Neuronal stem cell (in vitro differentiated cells): Measurements from ENCODE around the gene ADAM22.

ENCODE experiments used
- DNase-seq: peaks from one replicate; pipeline ENCODE4 v3.0.0-alpha.2; 2013; ENCODE audit warnings: low spot score
- H2AFZ ChIP-seq: one replicate; pipeline ENCODE4 v1.6.1; 2013; ENCODE audit warnings: mild to moderate bottlenecking, low read length, inconsistent platforms
- H2AK5ac ChIP-seq: 2 replicates; pipeline ENCODE4 v1.6.1; 2013; ENCODE audit warnings: low read depth, mild to moderate bottlenecking, inconsistent platforms, low read length, moderate library complexity, mixed read lengths
- H2BK120ac ChIP-seq: 2 replicates; pipeline ENCODE4 v1.6.1; 2013; ENCODE audit warnings: low read depth, mild to moderate bottlenecking, inconsistent platforms, low read length, moderate library complexity, mixed read lengths
- H2BK12ac ChIP-seq: one replicate; pipeline ENCODE4 v1.6.1; 2013; ENCODE audit warnings: low read length, inconsistent platforms
- H2BK15ac ChIP-seq: 2 replicates; pipeline ENCODE4 v1.6.1; 2013; ENCODE audit warnings: mild to moderate bottlenecking, low read length, inconsistent platforms, mixed read lengths
- H2BK5ac ChIP-seq: one replicate; pipeline ENCODE4 v1.6.1; 2013; ENCODE audit warnings: inconsistent platforms, mild to moderate bottlenecking, low read length, moderate library complexity
- H3K14ac ChIP-seq: one replicate; pipeline ENCODE4 v1.6.1; 2013; ENCODE audit warnings: low read length, inconsistent platforms
- H3K18ac ChIP-seq: 2 replicates; pipeline ENCODE4 v1.6.1; 2013; ENCODE audit warnings: low read length, inconsistent platforms
- H3K23ac ChIP-seq: 2 replicates; pipeline ENCODE4 v1.6.1; 2013; ENCODE audit warnings: low read depth, mild to moderate bottlenecking, mixed read lengths, low read length, inconsistent platforms; ENCODE audit not compliant: poor library complexity
- H3K27ac ChIP-seq: replicated peaks from 3 replicates; pipeline ENCODE4 v1.5.1; 2013; ENCODE audit warnings: low read length, inconsistent platforms
- H3K27me3 ChIP-seq, 3 experiments: 2 replicates each; pipeline ENCODE4 v1.6.1; 2013; ENCODE audit warnings: low read length in 3 of 3, mild to moderate bottlenecking in 2 of 3, inconsistent platforms in 1 of 3, low read depth in 1 of 3, mixed read lengths in 1 of 3, moderate library complexity in 1 of 3; ENCODE audit not compliant: control insufficient read depth in 3 of 3, insufficient read depth in 3 of 3
- H3K36me3 ChIP-seq, 2 donors: replicated peaks in 1 of 2; 2 replicates each; pipeline ENCODE4 v1.6.1; 2013; ENCODE audit warnings: low read length in 2 of 2; ENCODE audit not compliant: control insufficient read depth in 2 of 2, insufficient read depth in 2 of 2
- H3K4ac ChIP-seq: 2 replicates; pipeline ENCODE4 v1.6.1; 2013; ENCODE audit warnings: inconsistent platforms, mild to moderate bottlenecking, low read length, moderate library complexity
- H3K4me1 ChIP-seq, 2 donors: 1 replicate in 1 of 2; 2 replicates in 1 of 2; pipeline ENCODE4 v1.6.1; 2013; ENCODE audit warnings: low read length in 2 of 2, low read depth in 1 of 2; ENCODE audit not compliant: control insufficient read depth in 2 of 2, insufficient read depth in 1 of 2
- H3K4me2 ChIP-seq: one replicate; pipeline ENCODE4 v1.6.1; 2013; ENCODE audit warnings: mild to moderate bottlenecking, low read length, inconsistent platforms; ENCODE audit not compliant: insufficient read depth, poor library complexity, severe bottlenecking
- H3K4me3 ChIP-seq, 2 donors: 2 replicates each; pipeline ENCODE4 v1.5.1; 2013; ENCODE audit warnings: low read length in 2 of 2, mild to moderate bottlenecking in 2 of 2, inconsistent platforms in 1 of 2, moderate library complexity in 1 of 2
- H3K79me1 ChIP-seq: one replicate; pipeline ENCODE4 v1.6.1; 2013; ENCODE audit warnings: low read depth, mild to moderate bottlenecking, inconsistent platforms, low read length, moderate library complexity
- H3K9ac ChIP-seq: one replicate; pipeline ENCODE4 v1.6.1; 2013; ENCODE audit warnings: mild to moderate bottlenecking, low read depth, low read length, inconsistent platforms; ENCODE audit not compliant: poor library complexity
- H3K9me3 ChIP-seq, 2 donors: replicated peaks in 1 of 2; 2 replicates each; pipeline versions ENCODE3 to v1.6.1; 2013; ENCODE audit warnings: low read length in 2 of 2, mild to moderate bottlenecking in 2 of 2, inconsistent platforms in 1 of 2, low read depth in 1 of 2, mixed read lengths in 1 of 2, moderate library complexity in 1 of 2; ENCODE audit not compliant: control insufficient read depth in 2 of 2, insufficient read depth in 1 of 2
- H4K8ac ChIP-seq: one replicate; pipeline ENCODE4 v1.6.1; 2013; ENCODE audit warnings: low read depth, mild to moderate bottlenecking, inconsistent platforms, low read length, moderate library complexity
- H4K91ac ChIP-seq: one replicate; pipeline ENCODE4 v1.6.1; 2013; ENCODE audit warnings: low read length, low read depth, mild to moderate bottlenecking, inconsistent platforms; ENCODE audit not compliant: poor library complexity
- WGBS, 2 donors: extraction: QIAGEN DNeasy Blood & Tissue Kit; methylation state at CpG; one replicate each; pipeline ENCODE4 v1.1.7; 2013; ENCODE audit warnings: missing lambda C conversion rate in 2 of 2, mixed read lengths in 1 of 2; ENCODE audit not compliant: insufficient read length in 2 of 2, insufficient replicate concordance in 1 of 2; ENCODE audit errors: extremely low coverage in 2 of 2; 5-methylcytosine and 5-hydroxymethylcytosine counted together

Gene ADAM22

GRCh38 chr7:88208521-88208920 is 274.5 kb downstream of the ADAM22 start:
- H3K14ac ChIP-seq: no peak overlapping the region
- H3K79me1 ChIP-seq: no peaks in the 10 kb centered on the region
- no peaks in the 10 kb centered on the region for H3K27me3 ChIP-seq
- no peak overlapping the region for H4K8ac ChIP-seq
- H3K4me3 ChIP-seq: no peak overlapping the region
- no peak overlapping the region for H3K27ac ChIP-seq
- H4K91ac ChIP-seq: no peak overlapping the region
- no peak overlapping the region for H3K4ac ChIP-seq
- no peak overlapping the region for H3K23ac ChIP-seq
- H3K18ac ChIP-seq: no peak overlapping the region
- H3K9ac ChIP-seq: no peak overlapping the region
- H3K4me2 ChIP-seq: no peak overlapping the region
- no peak for DNase-seq
- no peak overlapping the region for H2BK120ac ChIP-seq
- peaks cover 17 to 100% of the 10 kb centered on the region in 2 donors for H3K36me3 ChIP-seq
- no peak overlapping the region for H2BK15ac ChIP-seq
- no peaks in the 10 kb centered on the region for H3K4me1 ChIP-seq
- no peak overlapping the region for H2AK5ac ChIP-seq
- H3K9me3 ChIP-seq: no peaks in the 10 kb centered on the region
- H2AFZ ChIP-seq: no peak overlapping the region
- H2BK12ac ChIP-seq: no peak overlapping the region
- no CpG with 5 or more reads among the region's 3 CpGs for WGBS, 2 donors
- H2BK5ac ChIP-seq: no peak overlapping the region

GRCh38 chr7:88212918-88213317 is 278.9 kb downstream of the ADAM22 start:
- Histone ChIP-seq H2BK15ac (no peak overlapping the region), H3K27me3 (no peaks in the 10 kb centered on the region), H2BK5ac (no peak overlapping the region), H2AFZ (no peak overlapping the region), H3K23ac (no peak overlapping the region), H3K18ac (no peak overlapping the region), H2BK12ac (no peak overlapping the region), H4K91ac (no peak overlapping the region), H2BK120ac (no peak overlapping the region), H3K9me3 (no peaks in the 10 kb centered on the region), H3K4ac (no peak overlapping the region), H3K14ac (no peak overlapping the region), H3K79me1 (peaks cover under 1% of the 10 kb centered on the region), H2AK5ac (no peak overlapping the region), H4K8ac (no peak overlapping the region), H3K4me3 (no peak overlapping the region), H3K9ac (no peak overlapping the region), H3K27ac (no peak overlapping the region), H3K36me3 (peaks cover 11 to 97% of the 10 kb centered on the region in 2 donors), H3K4me2 (no peak overlapping the region), H3K4me1 (peaks cover 0 to 4% of the 10 kb centered on the region in 2 donors)
- DNase-seq: no peak
- WGBS, 2 donors: no CpG with 5 or more reads among the region's 1 CpG

- no peak overlapping the region for H2BK15ac ChIP-seq
- H3K79me1 ChIP-seq: peaks cover 3% of the 10 kb centered on the region
- no CpG with 5 or more reads among the region's 2 CpGs for WGBS, 2 donors
- H3K23ac ChIP-seq: no peak overlapping the region
- no peak overlapping the region for H2AK5ac ChIP-seq
- no peak overlapping the region for H4K8ac ChIP-seq
- H3K36me3 ChIP-seq: peaks cover 9 to 84% of the 10 kb centered on the region in 2 donors
- H3K4me3 ChIP-seq: no peak overlapping the region
- no peak overlapping the region for H3K27ac ChIP-seq
- no peak overlapping the region for H2BK5ac ChIP-seq
- H3K9me3 ChIP-seq: no peaks in the 10 kb centered on the region
- no peaks in the 10 kb centered on the region for H3K27me3 ChIP-seq
- H3K4ac ChIP-seq: no peak overlapping the region
- no peak overlapping the region for H2AFZ ChIP-seq
- H4K91ac ChIP-seq: no peak overlapping the region
- H3K14ac ChIP-seq: no peak overlapping the region
- H3K4me1 ChIP-seq: peaks cover 3 to 8% of the 10 kb centered on the region in 2 donors
- DNase-seq: no peak
- no peak overlapping the region for H2BK12ac ChIP-seq
- H3K4me2 ChIP-seq: no peak overlapping the region
- no peak overlapping the region for H3K9ac ChIP-seq
- no peak overlapping the region for H2BK120ac ChIP-seq
- H3K18ac ChIP-seq: no peak overlapping the region
Measured at GRCh38 chr7:88214456-88214855, 280.4 kb downstream of the ADAM22 start.

- Histone ChIP-seq H3K36me3 (peaks cover 9 to 75% of the 10 kb centered on the region in 2 donors), H2AK5ac (no peak overlapping the region), H2BK120ac (no peak overlapping the region), H3K27me3 (no peaks in the 10 kb centered on the region), H3K79me1 (peaks cover 3% of the 10 kb centered on the region), H3K23ac (no peak overlapping the region), H4K91ac (no peak overlapping the region), H3K4me3 (no peak overlapping the region), H3K14ac (no peak overlapping the region), H2BK5ac (no peak overlapping the region), H3K4me2 (no peak overlapping the region), H2BK12ac (no peak overlapping the region), H3K4me1 (peaks cover 3 to 8% of the 10 kb centered on the region in 2 donors), H2BK15ac (no peak overlapping the region), H3K4ac (no peak overlapping the region), H3K18ac (no peak overlapping the region), H2AFZ (no peak overlapping the region), H4K8ac (no peak overlapping the region), H3K27ac (no peak overlapping the region), H3K9ac (no peak overlapping the region), H3K9me3 (no peaks in the 10 kb centered on the region)
- no peak for DNase-seq
- no CpG with 5 or more reads among the region's 2 CpGs for WGBS, 2 donors
Measured at GRCh38 chr7:88215295-88215694, 281.2 kb downstream of the ADAM22 start.
